WERI-Rb-1 (cell line): Measurements from ENCODE around the gene RABAC1.
A peak's percentile ranks its signal among the peaks of the same experiment; 100 is the strongest.

Experiments used
- DNase-seq: peaks from one replicate; pipeline ENCODE4 v3.0.0-alpha.2; 2020
- H3K27ac ChIP-seq: fragments of 250-450 bp; sonication (Bioruptor Pico); 2 replicates; pipeline ENCODE4 v1.5.1; 2020; ENCODE audit warnings: mild to moderate bottlenecking, moderate library complexity
- H3K27me3 ChIP-seq: fragments of 250-450 bp; sonication (Bioruptor Pico); 2 replicates; pipeline ENCODE4 v1.5.1; 2021; ENCODE audit warnings: mild to moderate bottlenecking, low read depth, moderate library complexity; ENCODE audit not compliant: insufficient read depth, severe bottlenecking
- H3K36me3 ChIP-seq: fragments of 250-450 bp; sonication (Bioruptor Pico); 2 replicates; pipeline ENCODE4 v1.5.1; 2020; ENCODE audit warnings: mild to moderate bottlenecking, moderate library complexity
- H3K4me3 ChIP-seq: 2 replicates; pipeline ENCODE4 v1.5.1; 2011; ENCODE audit warnings: low read depth, mild to moderate bottlenecking, control low read depth, low read length
- H3K9me3 ChIP-seq: fragments of 250-450 bp; sonication (Bioruptor Pico); 2 replicates; pipeline ENCODE4 v1.5.1; 2021; ENCODE audit warnings: mild to moderate bottlenecking, moderate library complexity; ENCODE audit not compliant: severe bottlenecking
- TF ChIP-seq, protein P1 (sequence below): IDR thresholded peaks from 2 replicates; pipeline ENCODE4 v1.5.1; 2011; ENCODE audit warnings: low read depth, mild to moderate bottlenecking, control low read depth, inconsistent platforms, low read length

Gene RABAC1

DNA sequence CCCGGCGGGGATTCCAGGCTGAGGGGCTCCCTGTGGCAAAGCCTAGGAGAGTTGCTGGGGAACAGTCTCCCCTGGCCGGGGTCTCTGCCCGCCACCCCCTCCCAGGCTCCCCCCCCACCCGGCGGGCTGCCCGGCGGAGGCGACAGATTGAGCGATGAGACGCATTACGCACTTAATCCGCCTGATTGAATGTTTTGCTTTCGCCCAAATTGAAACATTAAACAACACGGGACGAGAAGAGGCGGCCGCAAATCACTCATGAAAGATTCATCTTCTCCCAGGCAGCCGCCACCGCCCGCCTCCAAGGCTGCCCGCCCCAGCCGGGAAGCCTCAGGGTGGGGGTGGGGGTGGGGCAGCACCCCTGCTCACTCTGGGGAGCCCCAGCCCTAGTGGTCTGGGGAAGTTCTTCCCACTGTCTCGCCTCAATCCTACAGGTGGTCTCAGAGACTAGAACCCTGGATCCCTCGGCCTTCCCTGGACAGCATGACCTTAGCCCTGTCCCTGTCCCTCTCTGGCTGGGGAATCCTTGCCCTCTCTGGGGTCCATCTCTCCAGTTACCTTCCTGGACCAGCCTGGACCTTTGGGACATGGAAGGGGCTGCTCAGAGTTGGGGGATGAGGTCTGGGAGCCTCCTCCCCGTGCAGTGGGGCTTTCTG, 23.2 kb downstream of the RABAC1 start:
- H3K27me3 ChIP-seq = no peaks in the 10 kb centered on the region
- peak overlapping the region; percentile 60 for H3K27ac ChIP-seq
- TF ChIP-seq, protein P1, sequence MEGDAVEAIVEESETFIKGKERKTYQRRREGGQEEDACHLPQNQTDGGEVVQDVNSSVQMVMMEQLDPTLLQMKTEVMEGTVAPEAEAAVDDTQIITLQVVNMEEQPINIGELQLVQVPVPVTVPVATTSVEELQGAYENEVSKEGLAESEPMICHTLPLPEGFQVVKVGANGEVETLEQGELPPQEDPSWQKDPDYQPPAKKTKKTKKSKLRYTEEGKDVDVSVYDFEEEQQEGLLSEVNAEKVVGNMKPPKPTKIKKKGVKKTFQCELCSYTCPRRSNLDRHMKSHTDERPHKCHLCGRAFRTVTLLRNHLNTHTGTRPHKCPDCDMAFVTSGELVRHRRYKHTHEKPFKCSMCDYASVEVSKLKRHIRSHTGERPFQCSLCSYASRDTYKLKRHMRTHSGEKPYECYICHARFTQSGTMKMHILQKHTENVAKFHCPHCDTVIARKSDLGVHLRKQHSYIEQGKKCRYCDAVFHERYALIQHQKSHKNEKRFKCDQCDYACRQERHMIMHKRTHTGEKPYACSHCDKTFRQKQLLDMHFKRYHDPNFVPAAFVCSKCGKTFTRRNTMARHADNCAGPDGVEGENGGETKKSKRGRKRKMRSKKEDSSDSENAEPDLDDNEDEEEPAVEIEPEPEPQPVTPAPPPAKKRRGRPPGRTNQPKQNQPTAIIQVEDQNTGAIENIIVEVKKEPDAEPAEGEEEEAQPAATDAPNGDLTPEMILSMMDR = no peak

DNA sequence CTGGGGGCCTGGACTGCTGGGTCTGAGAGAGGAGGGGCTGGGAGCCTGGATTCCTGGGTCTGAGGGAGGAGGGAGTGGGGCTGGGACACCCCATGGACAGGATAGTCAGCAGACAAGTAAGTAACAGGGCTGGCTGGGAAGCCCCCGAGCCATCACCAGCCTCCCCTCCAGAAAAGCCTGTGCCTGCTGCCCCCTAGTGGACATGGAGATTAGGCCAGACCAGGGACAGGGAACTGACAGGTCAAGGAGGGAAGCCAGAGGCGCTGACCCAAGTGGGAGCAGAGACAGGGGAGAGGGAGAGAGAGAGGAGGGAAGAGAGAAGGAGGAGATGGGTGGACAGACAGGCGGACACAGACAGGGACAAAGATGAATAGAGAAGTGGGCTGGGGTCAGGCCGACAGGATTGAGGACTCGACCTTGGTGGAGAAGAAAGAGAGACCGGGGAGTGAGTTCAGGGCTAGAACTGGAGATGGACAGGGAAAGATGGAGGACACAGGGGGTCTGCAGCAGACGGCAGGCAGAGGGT, 24.2 kb downstream of the RABAC1 start:
- peak overlapping the region; percentile 60 for H3K27ac ChIP-seq
- no peak overlapping the region for H3K4me3 ChIP-seq
- H3K9me3 ChIP-seq = no peaks in the 10 kb centered on the region
- H3K36me3 ChIP-seq = no peaks in the 10 kb centered on the region
- peaks cover 1% of the 10 kb centered on the region for H3K27me3 ChIP-seq
- TF ChIP-seq, protein P1 = peak; percentile 69
- DNase-seq = peak; percentile 92

More for the DNA sequence above, 23.2 kb downstream of the RABAC1 start:
- Histone ChIP-seq H3K4me3 (peak overlapping the region; percentile 29), H3K9me3 (no peaks in the 10 kb centered on the region), H3K36me3 (no peaks in the 10 kb centered on the region)
- peak; percentile 62 for DNase-seq

DNA sequence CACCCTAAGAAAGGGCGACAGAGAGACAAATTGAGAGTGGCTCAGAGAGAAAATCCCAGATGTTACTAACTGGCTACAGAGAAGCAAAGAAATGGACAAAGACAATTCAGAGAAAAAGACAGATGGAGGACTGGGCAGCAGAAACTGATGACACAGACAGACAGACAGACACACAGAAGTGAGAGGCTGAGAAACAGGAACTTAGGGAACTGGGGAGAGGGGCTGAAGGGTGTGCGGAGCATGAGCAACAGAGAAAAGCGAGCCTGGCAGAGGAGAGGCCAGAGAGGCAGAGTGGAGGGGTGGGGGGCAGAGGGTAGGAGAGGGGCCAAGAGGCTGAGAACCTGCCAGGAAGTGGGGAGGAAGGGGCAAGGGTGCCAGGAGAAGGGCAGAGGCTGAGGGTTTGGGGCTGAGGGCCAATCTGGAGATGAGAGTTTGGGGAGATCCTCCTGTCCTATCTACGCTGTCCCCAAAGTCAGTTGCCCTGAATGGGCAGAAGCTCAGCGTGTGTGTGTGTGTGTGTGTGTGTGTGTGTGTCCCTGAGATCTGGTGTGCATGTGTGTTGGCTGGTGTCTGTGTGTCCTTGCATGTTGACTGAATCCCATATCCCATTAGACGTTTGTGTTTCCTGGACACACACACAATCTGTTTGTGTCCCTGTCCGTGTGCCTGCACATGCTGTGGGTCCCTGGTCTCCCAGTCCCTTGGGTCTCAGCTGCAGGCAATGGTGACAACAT, 25.3 kb downstream of the RABAC1 start:
- no peak overlapping the region for H3K27ac ChIP-seq

DNA sequence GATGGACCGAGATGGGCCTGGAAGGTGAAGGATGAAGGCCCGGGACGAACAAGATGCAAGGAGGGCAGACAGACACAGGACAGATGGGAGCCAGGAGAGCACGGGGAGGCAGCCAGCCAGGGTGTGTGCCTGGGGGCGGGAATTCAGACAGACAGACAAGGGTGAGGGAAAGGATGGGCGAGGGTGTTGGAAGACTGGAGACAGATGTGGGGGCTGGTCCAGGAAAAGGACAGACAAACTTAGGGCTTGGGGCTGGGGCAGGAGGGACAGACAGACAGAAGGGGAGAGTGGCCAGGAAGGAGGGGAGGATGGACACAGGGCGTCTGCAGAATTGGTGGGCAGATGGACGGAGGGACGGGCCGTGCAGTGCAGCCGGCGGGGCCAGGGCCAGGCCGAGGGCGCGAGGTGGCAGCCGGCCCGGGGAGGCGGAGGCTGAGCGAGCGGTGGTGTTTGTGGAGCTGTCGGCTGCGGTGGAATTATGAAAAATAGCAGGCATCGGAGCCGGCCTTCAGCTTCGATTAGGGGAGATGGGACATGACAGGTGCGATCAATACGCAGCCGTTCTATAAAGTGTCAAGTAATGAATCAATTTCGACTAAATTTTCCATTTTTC, 26.3 kb downstream of the RABAC1 start:
- TF ChIP-seq, protein P1 = no peak
- Histone ChIP-seq H3K27me3 (peaks cover 13% of the 10 kb centered on the region), H3K4me3 (no peak overlapping the region)

More for the DNA sequence above, 25.3 kb downstream of the RABAC1 start:
- TF ChIP-seq, protein P1 = no peak
- DNase-seq = no peak
- Histone ChIP-seq H3K27me3 (peaks cover 10% of the 10 kb centered on the region), H3K36me3 (no peaks in the 10 kb centered on the region), H3K9me3 (no peaks in the 10 kb centered on the region), H3K4me3 (no peak overlapping the region)

DNA sequence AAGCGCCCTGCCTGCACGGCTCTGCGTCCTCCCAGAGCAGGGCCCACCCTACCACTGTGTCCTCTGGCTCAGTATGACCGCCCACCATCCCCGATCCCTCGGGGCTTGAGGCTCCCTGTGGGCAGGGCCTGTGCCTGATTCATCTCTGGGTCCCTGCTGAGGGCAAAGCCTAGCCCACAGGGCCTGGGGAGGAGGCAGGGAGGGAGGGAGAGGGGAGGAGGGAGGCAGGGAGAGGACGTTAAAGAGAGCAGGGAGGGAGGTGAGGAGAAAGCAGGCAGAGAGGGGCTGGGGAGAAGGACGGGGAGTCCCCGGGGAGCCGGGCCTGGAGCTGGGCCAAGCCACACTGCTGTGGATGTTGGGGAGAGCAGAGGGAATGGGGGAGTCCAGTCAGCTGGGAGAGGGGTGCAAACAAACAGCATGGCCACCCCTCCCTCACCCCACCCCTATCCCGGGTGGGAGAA, 26.8 kb downstream of the RABAC1 start:
- TF ChIP-seq, protein P1 = no peak
- DNase-seq = no peak
- H3K9me3 ChIP-seq = no peaks in the 10 kb centered on the region
- no peaks in the 10 kb centered on the region for H3K36me3 ChIP-seq
- no peak overlapping the region for H3K27ac ChIP-seq
- H3K4me3 ChIP-seq = no peak overlapping the region
- peaks cover 16% of the 10 kb centered on the region for H3K27me3 ChIP-seq

More for the DNA sequence above, 26.3 kb downstream of the RABAC1 start:
- Histone ChIP-seq H3K36me3 (no peaks in the 10 kb centered on the region), H3K27ac (no peak overlapping the region), H3K9me3 (no peaks in the 10 kb centered on the region)
- no peak for DNase-seq
